ENCODE results near the gene TNNT3. TPM values are rescaled to one million over a fixed set of nuclear protein-coding genes. Genes with fewer than 3 reads are reported as not detected.
A peak's percentile ranks its signal among the peaks of the same experiment; 100 is the strongest.

Gene TNNT3
- total and polyA plus RNA-seq, 11 donors, result 17.1 to 84.5 (median 46.4) TPM

DNA sequence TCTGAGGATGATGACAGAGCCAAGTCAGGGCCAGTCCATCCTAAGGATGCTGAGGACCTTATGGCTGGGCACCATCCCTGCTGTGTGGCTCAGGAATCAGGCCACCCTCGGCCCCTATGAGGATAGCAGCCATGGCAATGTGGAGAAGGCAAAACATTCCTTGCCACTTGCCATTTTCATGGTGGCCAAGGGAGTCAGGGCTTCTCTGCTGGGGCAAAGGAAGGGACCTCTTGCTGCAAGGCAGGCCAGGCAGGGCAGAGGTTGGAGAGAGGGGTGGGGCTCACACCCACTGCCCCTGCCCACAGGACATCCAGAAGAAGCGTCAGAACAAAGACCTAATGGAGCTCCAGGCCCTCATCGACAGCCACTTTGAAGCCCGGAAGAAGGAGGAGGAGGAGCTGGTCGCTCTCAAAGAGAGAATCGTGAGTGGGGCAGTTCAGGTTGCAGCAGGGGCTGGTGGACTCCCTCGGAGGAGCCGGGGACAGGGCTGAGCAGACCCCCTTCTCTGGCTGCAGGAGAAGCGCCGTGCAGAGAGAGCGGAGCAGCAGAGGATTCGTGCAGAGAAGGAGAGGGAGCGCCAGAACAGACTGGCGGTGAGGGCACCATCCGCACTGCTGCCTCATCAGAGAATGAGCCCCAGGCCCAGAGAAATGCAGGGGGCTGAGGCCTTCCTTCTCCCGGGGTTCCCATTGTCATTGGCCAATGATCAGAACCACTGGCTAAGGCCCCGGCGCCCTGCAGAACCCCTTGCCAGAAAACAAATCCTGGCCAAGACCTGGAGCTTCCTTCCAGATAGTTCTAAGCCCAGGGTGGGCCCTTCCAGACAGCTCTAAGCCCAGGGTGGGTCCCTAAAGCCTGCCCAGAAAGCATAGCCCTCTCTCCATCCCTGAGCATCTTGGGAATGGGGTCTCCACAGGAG, 14.2 kb downstream of the TNNT3 start:
- no peaks in the 10 kb centered on the region for H3K27me3 ChIP-seq
- DNase-seq (peak in 2 of 5 donors; percentile 6 to 39), ATAC-seq (no peak)
- H3K9me3 ChIP-seq, result no peaks in the 10 kb centered on the region
- H3K4me1 ChIP-seq, result peaks cover 0 to 30% (median 5%) of the 10 kb centered on the region in 12 donors
- 79 to 89% (median 88%) methylated on average over 16 to 18 of the region's 18 CpGs for WGBS, 4 donors
- intact Hi-C loops (cut with DNase I), result loop anchor here in 3 of 10 donors (2.0 kb wide), 3 partner anchors 19 to 23 kb away; no protein-coding TSS in a partner anchor
- H3K36me3 ChIP-seq, result no peaks in the 10 kb centered on the region
- no peak for TF ChIP-seq CTCF (IDR thresholded peaks at IDR 0.05)
- TF ChIP-seq POLR2A (IDR thresholded peaks at IDR 0.05), result no peak
- H3K27ac ChIP-seq, result peak overlapping the region in 1 of 12 donors; percentile 33
- no peak overlapping the region for H3K4me3 ChIP-seq

GRCh38 chr11:1934335-1935155, 15.0 kb downstream of the TNNT3 start:
- DNase-seq, result peak in 2 of 5 donors; percentile 16 to 35
- Histone ChIP-seq H3K4me3 (no peak overlapping the region), H3K27ac (no peak overlapping the region), H3K36me3 (no peaks in the 10 kb centered on the region), H3K27me3 (no peaks in the 10 kb centered on the region), H3K4me1 (peaks cover 0 to 37% (median 12%) of the 10 kb centered on the region in 12 donors), H3K9me3 (no peaks in the 10 kb centered on the region)
- intact Hi-C loops (cut with DNase I), result loop anchor here in 1 of 10 donors (2.0 kb wide), 1 partner anchor 20 kb away; no protein-coding TSS in a partner anchor
- TF ChIP-seq CTCF (IDR thresholded peaks at IDR 0.05) (no peak), POLR2A (IDR thresholded peaks at IDR 0.05) (no peak)
- ATAC-seq, result no peak
- WGBS, 4 donors, result 77 to 84% (median 78%) methylated on average over 20 to 24 of the region's 24 CpGs

- DNase-seq (peak in 3 of 5 donors; percentile 17 to 55 (median 21)), ATAC-seq (no peak)
- no peaks in the 10 kb centered on the region for H3K27me3 ChIP-seq
- no peak for TF ChIP-seq POLR2A (IDR thresholded peaks at IDR 0.05)
- no peak for TF ChIP-seq CTCF (IDR thresholded peaks at IDR 0.05)
- no peak overlapping the region for H3K4me3 ChIP-seq
- no peak overlapping the region for H3K27ac ChIP-seq
- intact Hi-C loops (cut with DNase I), result loop anchor here in 1 of 10 donors (2.0 kb wide), 1 partner anchor 21 kb away; no protein-coding TSS in a partner anchor
- no peaks in the 10 kb centered on the region for H3K36me3 ChIP-seq
- WGBS, 4 donors, result 89 to 95% (median 92%) methylated on average over 21 to 33 of the region's 33 CpGs
- no peaks in the 10 kb centered on the region for H3K9me3 ChIP-seq
- H3K4me1 ChIP-seq, result peaks cover 0 to 30% (median 12%) of the 10 kb centered on the region in 12 donors
These were observed 15.9 kb downstream of the TNNT3 start for GRCh38 chr11:1935156-1936071.

All from heart left ventricle (tissue), 16 donors.